ENCODE data around the gene POM121C.
"Not testable (repeated sequence)": the region's sequence is repeated elsewhere in the genome, so short reads cannot be mapped to it uniquely, and the experiment has no call there.

Gene POM121C

GRCh38 chr7:75485979-75486643, at the start of gene POM121C:
POM121C (minus strand) TSS chr7:75486299; CDS start chr7:75441496, 44,803 bp downstream.
- DNase-seq = peak; percentile 94

- DNase-seq = no peak
Observed at GRCh38 chr7:75534727-75535307, 48.7 kb upstream of the POM121C start.

GRCh38 chr7:75533926-75534325, 47.8 kb upstream of the POM121C start:
- no peak for DNase-seq

GRCh38 chr7:75532639-75533038, 46.5 kb upstream of the POM121C start:
- DNase-seq = no peak

- DNase-seq = no peak
Observed at GRCh38 chr7:75531359-75531821, 45.3 kb upstream of the POM121C start.

GRCh38 chr7:75527224-75527722, 41.2 kb upstream of the POM121C start:
- DNase-seq = not testable (repeated sequence)

GRCh38 chr7:75521727-75522126, 35.6 kb upstream of the POM121C start:
- DNase-seq = not testable (repeated sequence)

- not testable (repeated sequence) for DNase-seq
Observed at GRCh38 chr7:75518842-75519241, 32.7 kb upstream of the POM121C start.

GRCh38 chr7:75509033-75509432, 22.9 kb upstream of the POM121C start:
- DNase-seq = not testable (repeated sequence)

- DNase-seq = not testable (repeated sequence)
Observed at GRCh38 chr7:75492020-75492419, 5.9 kb upstream of the POM121C start, which contains the start of gene SPDYE5. SPDYE5 (plus strand) TSS chr7:75492320; CDS start chr7:75494048, 1,728 bp downstream.

- not testable (repeated sequence) for DNase-seq
Observed at GRCh38 chr7:75485355-75485978, 632 bp downstream of the POM121C start.

- DNase-seq = not testable (repeated sequence)
Observed at GRCh38 chr7:75480313-75480712, 5.8 kb downstream of the POM121C start.

GRCh38 chr7:75477457-75477856, 8.6 kb downstream of the POM121C start:
- DNase-seq = not testable (repeated sequence)

GRCh38 chr7:75470166-75470565, 15.9 kb downstream of the POM121C start:
- not testable (repeated sequence) for DNase-seq

- not testable (repeated sequence) for DNase-seq
Observed at GRCh38 chr7:75460541-75460940, 25.6 kb downstream of the POM121C start.

GRCh38 chr7:75458034-75458433, 28.1 kb downstream of the POM121C start:
- not testable (repeated sequence) for DNase-seq

- not testable (repeated sequence) for DNase-seq
Observed at GRCh38 chr7:75456403-75456802, 29.7 kb downstream of the POM121C start.

- DNase-seq = not testable (repeated sequence)
Observed at GRCh38 chr7:75452494-75452955, 33.6 kb downstream of the POM121C start.

- DNase-seq = not testable (repeated sequence)
Observed at GRCh38 chr7:75449946-75450345, 36.2 kb downstream of the POM121C start.

GRCh38 chr7:75442465-75443111, 43.5 kb downstream of the POM121C start:
- DNase-seq = peak; percentile 20

GRCh38 chr7:75442101-75442464, 44.0 kb downstream of the POM121C start:
- not testable (repeated sequence) for DNase-seq

GRCh38 chr7:75439000-75439399, 47.1 kb downstream of the POM121C start:
- DNase-seq = not testable (repeated sequence)

- not testable (repeated sequence) for DNase-seq
Observed at GRCh38 chr7:75423481-75423880, 62.6 kb downstream of the POM121C start.

All from NK-92 treated with Interleukin-12 subunit alpha and Interleukin-12 subunit beta, amount 100 ng/mL, for 24 hours (cell line).